HUES64 (cell line): Measurements from ENCODE around the gene CDH4.

Source experiments
- H3K27ac ChIP-seq: 2 replicates; pipeline ENCODE4 v1.7.0; 2013; ENCODE audit warnings: low read depth, low read length, inconsistent platforms
- H3K27me3 ChIP-seq: 2 replicates; pipeline ENCODE4 v1.6.1; 2013; ENCODE audit warnings: mild to moderate bottlenecking, low read length; ENCODE audit not compliant: insufficient read depth
- H3K36me3 ChIP-seq: 2 replicates; pipeline ENCODE4 v1.6.1; 2013; ENCODE audit warnings: mild to moderate bottlenecking, low read length; ENCODE audit not compliant: insufficient read depth
- H3K4me1 ChIP-seq: 2 replicates; pipeline ENCODE4 v1.6.1; 2013; ENCODE audit warnings: mild to moderate bottlenecking, low read length, moderate library complexity; ENCODE audit not compliant: insufficient read depth
- H3K4me3 ChIP-seq: 2 replicates; pipeline ENCODE4 v1.5.1; 2013; ENCODE audit warnings: mild to moderate bottlenecking, low read length, moderate library complexity
- H3K9ac ChIP-seq: 2 replicates; pipeline ENCODE4 v1.6.1; 2013; ENCODE audit warnings: mild to moderate bottlenecking, low read depth, low read length
- H3K9me3 ChIP-seq: 2 replicates; pipeline ENCODE4 v1.6.1; 2013; ENCODE audit warnings: low read depth, low read length; ENCODE audit not compliant: insufficient read depth
- WGBS: fragments of 150-250, 120-280 bp; methylation state at CpG from one replicate; pipeline ENCODE4 v1.1.7; 2013; ENCODE audit warnings: missing lambda C conversion rate; 5-methylcytosine and 5-hydroxymethylcytosine counted together

Gene CDH4

GRCh38 chr20:61753316-61753942, 501.4 kb downstream of the CDH4 start:
- Histone ChIP-seq H3K36me3 (no peaks in the 10 kb centered on the region), H3K9ac (no peak overlapping the region), H3K27me3 (no peaks in the 10 kb centered on the region), H3K4me3 (no peak overlapping the region), H3K4me1 (peaks cover 10% of the 10 kb centered on the region), H3K27ac (peak overlapping the region; percentile 41; the same call in 1 of the 2 replicates), H3K9me3 (peaks cover 16% of the 10 kb centered on the region)
- 77% methylated on average over 12 of the region's 12 CpGs for WGBS

GRCh38 chr20:61753987-61754956, 502.2 kb downstream of the CDH4 start:
- 91% methylated on average over 23 of the region's 23 CpGs for WGBS
- Histone ChIP-seq H3K27me3 (no peaks in the 10 kb centered on the region), H3K9me3 (peaks cover 16% of the 10 kb centered on the region), H3K4me3 (no peak overlapping the region), H3K9ac (no peak overlapping the region), H3K36me3 (no peaks in the 10 kb centered on the region), H3K4me1 (peaks cover 10% of the 10 kb centered on the region), H3K27ac (0 out of 2 replicates have a peak overlapping the region, but pooled peaks have one; percentile 41)

GRCh38 chr20:61754976-61755778, 503.1 kb downstream of the CDH4 start:
- WGBS = 96% methylated on average over 11 of the region's 12 CpGs
- Histone ChIP-seq H3K27ac (no peak overlapping the region), H3K9ac (no peak overlapping the region), H3K4me1 (peaks cover 10% of the 10 kb centered on the region), H3K4me3 (no peak overlapping the region), H3K36me3 (no peaks in the 10 kb centered on the region), H3K27me3 (no peaks in the 10 kb centered on the region), H3K9me3 (peaks cover 13% of the 10 kb centered on the region)

- Histone ChIP-seq H3K4me1 (peaks cover 10% of the 10 kb centered on the region), H3K27me3 (no peaks in the 10 kb centered on the region), H3K4me3 (no peak overlapping the region), H3K27ac (no peak overlapping the region), H3K9me3 (peaks cover 3% of the 10 kb centered on the region; the same call in 1 of the 2 replicates), H3K9ac (no peak overlapping the region; the same call in 1 of the 2 replicates), H3K36me3 (no peaks in the 10 kb centered on the region)
- 82% methylated on average over 15 of the region's 15 CpGs for WGBS
Measured at GRCh38 chr20:61755971-61756845, 504.1 kb downstream of the CDH4 start.

- Histone ChIP-seq H3K27ac (no peak overlapping the region), H3K9me3 (no peaks in the 10 kb centered on the region), H3K9ac (no peak overlapping the region), H3K36me3 (no peaks in the 10 kb centered on the region), H3K4me3 (no peak overlapping the region), H3K4me1 (peaks cover 10% of the 10 kb centered on the region), H3K27me3 (no peaks in the 10 kb centered on the region)
- WGBS = 89% methylated on average over 18 of the region's 18 CpGs
Measured at GRCh38 chr20:61756966-61757677, 505.1 kb downstream of the CDH4 start.

- 88% methylated on average over 25 of the region's 25 CpGs for WGBS
Measured at GRCh38 chr20:61757678-61758563, 505.9 kb downstream of the CDH4 start.

GRCh38 chr20:61758564-61759200, 506.6 kb downstream of the CDH4 start:
- Histone ChIP-seq H3K9ac (no peak overlapping the region), H3K27me3 (no peaks in the 10 kb centered on the region)
- 96% methylated on average over 25 of the region's 25 CpGs for WGBS

More at GRCh38 chr20:61757678-61758563, 505.9 kb downstream of the CDH4 start:
- Histone ChIP-seq H3K9me3 (no peaks in the 10 kb centered on the region), H3K9ac (no peak overlapping the region), H3K27me3 (no peaks in the 10 kb centered on the region), H3K27ac (no peak overlapping the region), H3K36me3 (no peaks in the 10 kb centered on the region), H3K4me3 (no peak overlapping the region), H3K4me1 (peaks cover 8% of the 10 kb centered on the region)

GRCh38 chr20:61759286-61760065, 507.4 kb downstream of the CDH4 start:
- Histone ChIP-seq H3K4me1 (no peaks in the 10 kb centered on the region), H3K9me3 (no peaks in the 10 kb centered on the region), H3K27me3 (no peaks in the 10 kb centered on the region), H3K36me3 (no peaks in the 10 kb centered on the region), H3K9ac (no peak overlapping the region), H3K27ac (no peak overlapping the region), H3K4me3 (no peak overlapping the region)
- WGBS = 94% methylated on average over 22 of the region's 22 CpGs

More at GRCh38 chr20:61758564-61759200, 506.6 kb downstream of the CDH4 start:
- no peaks in the 10 kb centered on the region for H3K9me3 ChIP-seq
- peaks cover under 1% of the 10 kb centered on the region; the same call in 1 of the 2 replicates for H3K4me1 ChIP-seq
- no peak overlapping the region for H3K4me3 ChIP-seq
- no peaks in the 10 kb centered on the region for H3K36me3 ChIP-seq
- no peak overlapping the region for H3K27ac ChIP-seq
